Stomach smooth muscle (tissue), 2 donors: ENCODE data around the gene GMIP.
"Not testable (repeated sequence)": the region's sequence is repeated elsewhere in the genome, so short reads cannot be mapped to it uniquely, and the experiment has no call there.

Experiments used
- H3K27ac ChIP-seq: one replicate; pipeline ENCODE4 v1.7.0; 2013; ENCODE audit warnings: mild to moderate bottlenecking, low read length, inconsistent platforms
- H3K27me3 ChIP-seq, 2 donors: one replicate each; pipeline ENCODE4 v1.7.0; 2013; ENCODE audit warnings: low read length in 2 of 2; ENCODE audit not compliant: insufficient read depth in 2 of 2, control insufficient read depth in 1 of 2
- H3K36me3 ChIP-seq, 2 donors: one replicate each; pipeline ENCODE4 v1.7.0; 2013; ENCODE audit warnings: low read length in 2 of 2; ENCODE audit not compliant: control insufficient read depth in 2 of 2, insufficient read depth in 2 of 2
- H3K4me1 ChIP-seq: one replicate; pipeline ENCODE4 v1.7.0; 2013; ENCODE audit warnings: low read length; ENCODE audit not compliant: control insufficient read depth, insufficient read depth
- H3K4me3 ChIP-seq, 2 donors: one replicate each; pipeline ENCODE4 v1.7.0; 2013; ENCODE audit warnings: low read length in 2 of 2
- H3K9ac ChIP-seq, 2 donors: one replicate each; pipeline ENCODE4 v1.7.0; 2013; ENCODE audit warnings: low read length in 2 of 2, mild to moderate bottlenecking in 1 of 2
- H3K9me3 ChIP-seq, 2 donors: one replicate each; pipeline ENCODE4 v1.7.0; 2013; ENCODE audit warnings: low read length in 2 of 2; ENCODE audit not compliant: control insufficient read depth in 2 of 2
- donor health status: healthy.
- donor health status: Pancreatic carcinoma.

Gene GMIP

GRCh38 chr19:19624032-19624570 is 19.4 kb downstream of the GMIP start:
- H3K27me3 ChIP-seq, result peaks cover 11 to 24% of the 10 kb centered on the region in 2 donors
- no peak overlapping the region for H3K27ac ChIP-seq
- no peaks in the 10 kb centered on the region for H3K36me3 ChIP-seq
- H3K4me1 ChIP-seq, result peaks cover 7% of the 10 kb centered on the region
- no peak overlapping the region for H3K9ac ChIP-seq
- no peak overlapping the region for H3K4me3 ChIP-seq
- H3K9me3 ChIP-seq, result no peaks in the 10 kb centered on the region

- Histone ChIP-seq H3K4me3 (no peak overlapping the region), H3K9ac (no peak overlapping the region), H3K27ac (no peak overlapping the region)
These were observed 20.1 kb downstream of the GMIP start for GRCh38 chr19:19623383-19623782.

GRCh38 chr19:19619849-19620210 is 23.6 kb downstream of the GMIP start:
- peaks cover 4% of the 10 kb centered on the region for H3K4me1 ChIP-seq
- H3K27ac ChIP-seq, result no peak overlapping the region
- H3K9me3 ChIP-seq, result no peaks in the 10 kb centered on the region
- H3K9ac ChIP-seq, result no peak overlapping the region
- H3K27me3 ChIP-seq, result peaks cover 18 to 24% of the 10 kb centered on the region in 2 donors
- no peaks in the 10 kb centered on the region for H3K36me3 ChIP-seq
- H3K4me3 ChIP-seq, result no peak overlapping the region

More at GRCh38 chr19:19623383-19623782, 20.1 kb downstream of the GMIP start:
- peaks cover 6% of the 10 kb centered on the region for H3K4me1 ChIP-seq
- no peaks in the 10 kb centered on the region for H3K9me3 ChIP-seq
- H3K27me3 ChIP-seq, result peaks cover 10 to 24% of the 10 kb centered on the region in 2 donors
- H3K36me3 ChIP-seq, result no peaks in the 10 kb centered on the region

- Histone ChIP-seq H3K9ac (no peak overlapping the region), H3K9me3 (no peaks in the 10 kb centered on the region), H3K4me3 (no peak overlapping the region), H3K27ac (no peak overlapping the region), H3K36me3 (no peaks in the 10 kb centered on the region), H3K4me1 (peaks cover 4% of the 10 kb centered on the region), H3K27me3 (peaks cover 18 to 24% of the 10 kb centered on the region in 2 donors)
These were observed 24.1 kb downstream of the GMIP start for GRCh38 chr19:19619181-19619848.

- H3K27ac ChIP-seq, result no peak within 1 kb of the TSS
- H3K9me3 ChIP-seq, result no peaks in the 10 kb centered on the region
- H3K4me3 ChIP-seq, result peak within 1 kb of the TSS in 1 of 2 donors; percentile 57
- no peak within 1 kb of the TSS for H3K9ac ChIP-seq
- no peaks in the 10 kb centered on the region for H3K36me3 ChIP-seq
- H3K27me3 ChIP-seq, result peaks cover 20 to 24% of the 10 kb centered on the region in 2 donors
- peaks cover 4% of the 10 kb centered on the region for H3K4me1 ChIP-seq
These were observed 25.0 kb downstream of the GMIP start, which contains the start of gene PBX4 for GRCh38 chr19:19618219-19619051. TSS of gene PBX4 (minus strand) at chr19:19618687. CDS start at chr19:19618629, 58 bp downstream.

GRCh38 chr19:19615086-19615485 is 28.4 kb downstream of the GMIP start:
- no peak overlapping the region for H3K9ac ChIP-seq
- no peak overlapping the region for H3K27ac ChIP-seq

GRCh38 chr19:19613506-19613905 is 30.0 kb downstream of the GMIP start:
- Histone ChIP-seq H3K36me3 (no peaks in the 10 kb centered on the region), H3K9ac (no peak overlapping the region), H3K27me3 (peaks cover 17 to 20% of the 10 kb centered on the region in 2 donors), H3K4me1 (peaks cover 2% of the 10 kb centered on the region), H3K9me3 (no peaks in the 10 kb centered on the region), H3K4me3 (no peak overlapping the region), H3K27ac (no peak overlapping the region)

More at GRCh38 chr19:19615086-19615485, 28.4 kb downstream of the GMIP start:
- Histone ChIP-seq H3K4me3 (no peak overlapping the region), H3K4me1 (peaks cover 4% of the 10 kb centered on the region), H3K36me3 (no peaks in the 10 kb centered on the region), H3K27me3 (peaks cover 20 to 24% of the 10 kb centered on the region in 2 donors), H3K9me3 (no peaks in the 10 kb centered on the region)

- Histone ChIP-seq H3K36me3 (no peaks in the 10 kb centered on the region), H3K27me3 (peaks cover 0 to 11% of the 10 kb centered on the region in 2 donors), H3K4me1 (no peaks in the 10 kb centered on the region), H3K9ac (no peak overlapping the region), H3K27ac (no peak overlapping the region), H3K4me3 (no peak overlapping the region), H3K9me3 (no peaks in the 10 kb centered on the region)
These were observed 32.9 kb downstream of the GMIP start for GRCh38 chr19:19610376-19611202.

- H3K9me3 ChIP-seq, H3K27ac ChIP-seq: not testable (repeated sequence)
These were observed 36.8 kb downstream of the GMIP start for GRCh38 chr19:19606686-19607085.

GRCh38 chr19:19606021-19606420 is 37.4 kb downstream of the GMIP start:
- no peaks in the 10 kb centered on the region for H3K9me3 ChIP-seq
- peaks cover 0 to 8% of the 10 kb centered on the region in 2 donors for H3K27me3 ChIP-seq
- no peak overlapping the region for H3K27ac ChIP-seq
- H3K36me3 ChIP-seq, result no peaks in the 10 kb centered on the region
- no peaks in the 10 kb centered on the region for H3K4me1 ChIP-seq
- no peak overlapping the region for H3K9ac ChIP-seq
- no peak overlapping the region for H3K4me3 ChIP-seq

More at GRCh38 chr19:19606686-19607085, 36.8 kb downstream of the GMIP start:
- not testable (repeated sequence) for H3K4me3 ChIP-seq, H3K4me1 ChIP-seq, H3K36me3 ChIP-seq, H3K27me3 ChIP-seq, H3K9ac ChIP-seq
